Caco-2 (cell line): ENCODE measurements around the gene OVOL3. TPM values are rescaled to one million over a fixed set of nuclear protein-coding genes. Genes with fewer than 3 reads are reported as not detected.
"Not testable (repeated sequence)": the region's sequence is repeated elsewhere in the genome, so short reads cannot be mapped to it uniquely, and the experiment has no call there.

Experiments used
- BruUV-seq: library from RNA; stranded (reverse); fragments of 400-500 nt; replicated peaks from 2 replicates; lab custom pipeline; 2021; lab: Mats Ljungman, UMichigan
- CTCF ChIA-PET: fragments of 300-600 bp; sonication (Branson Sonifier 250); formaldehyde crosslinking; loops from one replicate; lab custom pipeline; 2022; ENCODE audit warnings: antibody characterized with exemption; lab: Charles Lee
- POLR2A ChIA-PET: fragments of 300-600 bp; sonication (Branson Sonifier 250); formaldehyde crosslinking; loops from one replicate; lab custom pipeline; 2022; ENCODE audit warnings: antibody characterized with exemption; lab: Charles Lee
- DNase-seq, 2 experiments: peaks; one replicate each; pipeline versions ENCODE4 v3.0.0 to v3.0.0-alpha.2; 2020 to 2022
- H3K27me3 ChIP-seq: replicated peaks from 2 replicates; pipeline ENCODE4 v1.6.0; 2011; ENCODE audit warnings: low read length; ENCODE audit not compliant: control insufficient read depth, insufficient read depth
- H3K36me3 ChIP-seq: 2 replicates; pipeline ENCODE4 v1.5.1; 2011; ENCODE audit warnings: low read length; ENCODE audit not compliant: control insufficient read depth, insufficient read depth
- H3K4me1 ChIP-seq: fragments of 250-450 bp; sonication (Bioruptor Pico); 2 replicates; pipeline ENCODE4 v1.5.1; 2020; ENCODE audit warnings: mild to moderate bottlenecking
- H3K4me3 ChIP-seq: 2 replicates; pipeline ENCODE4 v1.5.1; 2011; ENCODE audit warnings: low read depth, mild to moderate bottlenecking, control low read depth, low read length
- H3K9me3 ChIP-seq: fragments of 250-450 bp; sonication (Bioruptor Pico); 2 replicates; pipeline ENCODE4 v1.5.1; 2020; ENCODE audit warnings: mild to moderate bottlenecking, moderate library complexity
- H3K27ac Mint-ChIP-seq: one replicate; pipeline ENCODE4 v1.8.0; 2022; ENCODE audit warnings: mixed read lengths; ENCODE audit not compliant: unreplicated experiment
- H3K27me3 Mint-ChIP-seq: one replicate; pipeline ENCODE4 v1.8.0; 2022; ENCODE audit warnings: mixed read lengths; ENCODE audit not compliant: insufficient read depth, unreplicated experiment
- H3K36me3 Mint-ChIP-seq: one replicate; pipeline ENCODE4 v1.8.0; 2022; ENCODE audit warnings: mild to moderate bottlenecking, mixed read lengths; ENCODE audit not compliant: insufficient read depth, unreplicated experiment
- H3K4me1 Mint-ChIP-seq: one replicate; pipeline ENCODE4 v1.8.0; 2022; ENCODE audit warnings: low read depth, mixed read lengths; ENCODE audit not compliant: unreplicated experiment
- H3K4me3 Mint-ChIP-seq: one replicate; pipeline ENCODE4 v1.8.0; 2022; ENCODE audit warnings: mild to moderate bottlenecking, moderate library complexity, mixed read lengths; ENCODE audit not compliant: unreplicated experiment
- H3K9me3 Mint-ChIP-seq: one replicate; pipeline ENCODE4 v1.8.0; 2022; ENCODE audit warnings: mixed read lengths; ENCODE audit not compliant: unreplicated experiment
- intact Hi-C: fragments of 100-400 bp; cut with micrococcal nuclease; formaldehyde crosslinking; loops from one replicate; pipeline ENCODE4 v1.10.0; 2022; ENCODE audit not compliant: unreplicated experiment
- total RNA-seq: library from RNA; stranded (reverse); gene quantifications from 2 replicates; pipeline ENCODE4 v1.2.3, GENCODE V29; 2022
- TF ChIP-seq, protein P1 (sequence below), 2 experiments: fragments of 200-600 bp in 1 of 2; IDR thresholded peaks; 1 replicate in 1 of 2; 2 replicates in 1 of 2; pipeline versions ENCODE4 v1.5.1 to v1.8.0; 2011 to 2022; ENCODE audit warnings: antibody characterized with exemption in 1 of 2, control low read depth in 1 of 2, inconsistent platforms in 1 of 2, low read depth in 1 of 2, low read length in 1 of 2, mild to moderate bottlenecking in 1 of 2, moderate library complexity in 1 of 2; ENCODE audit not compliant: insufficient read depth in 1 of 2, severe bottlenecking in 1 of 2, unreplicated experiment in 1 of 2

OVOL3 gene
- total RNA-seq, 1 experiment from 2014 or later: not detected

DNA sequence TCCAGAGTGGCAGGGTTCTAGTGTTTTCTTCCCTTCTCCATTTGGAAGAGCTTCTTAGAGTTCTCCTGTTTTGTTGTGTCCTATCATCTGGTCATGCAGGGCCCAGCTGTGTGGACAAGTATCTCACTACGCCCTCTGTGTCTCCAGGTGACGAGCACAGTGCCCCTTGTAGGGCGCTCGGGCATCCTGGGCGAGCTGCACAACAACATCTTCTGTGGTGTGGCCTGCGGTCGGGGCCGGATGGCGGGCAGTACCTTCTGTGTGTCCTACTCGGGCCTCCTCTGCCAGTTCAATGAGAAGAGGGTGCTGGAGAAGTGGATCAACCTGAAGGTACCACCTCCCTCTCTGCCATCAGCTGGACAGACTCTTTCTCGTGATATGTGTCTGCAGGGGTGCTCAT lies 43.3 kb upstream of the OVOL3 start:
- Mint-ChIP-seq H3K27me3 (no peaks in the 10 kb centered on the region), H3K36me3 (peaks cover 83% of the 10 kb centered on the region)
- no peaks in the 10 kb centered on the region for H3K4me1 ChIP-seq

DNA sequence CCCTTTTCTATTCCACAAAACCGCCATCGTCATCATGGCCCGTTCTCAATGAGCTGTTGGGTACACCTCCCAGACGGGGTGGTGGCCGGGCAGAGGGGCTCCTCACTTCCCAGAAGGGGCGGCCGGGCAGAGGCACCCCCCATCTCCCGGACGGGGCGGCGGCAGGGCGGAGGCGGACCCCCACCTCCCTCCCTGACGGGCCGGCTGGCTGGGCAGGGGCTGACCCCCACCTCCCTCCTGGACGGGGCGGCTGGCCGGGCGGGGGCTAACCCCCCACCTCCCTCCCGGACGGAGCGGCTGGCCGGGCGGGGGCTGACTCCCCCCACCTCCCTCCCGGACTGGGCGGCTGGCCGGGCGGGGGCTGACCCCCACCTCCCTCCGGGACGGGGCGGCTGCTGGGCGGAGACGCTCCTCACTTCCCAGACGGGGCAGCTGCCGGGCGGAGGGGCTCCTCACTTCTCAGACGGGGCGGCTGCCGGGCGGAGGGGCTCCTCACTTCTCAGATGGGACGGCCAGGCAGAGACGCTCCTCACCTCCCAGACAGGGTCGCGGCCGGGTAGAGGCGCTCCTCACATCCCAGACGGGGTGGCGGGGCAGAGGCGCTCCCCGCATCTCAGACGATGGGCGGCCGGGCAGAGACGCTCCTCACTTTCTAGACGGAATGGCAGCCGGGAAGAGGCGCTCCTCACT lies 42.0 kb upstream of the OVOL3 start:
- H3K27ac Mint-ChIP-seq, POLR2A ChIA-PET, intact Hi-C loops, H3K4me1 Mint-ChIP-seq, BruUV-seq, H3K27me3 Mint-ChIP-seq, H3K9me3 Mint-ChIP-seq, H3K27me3 ChIP-seq, H3K4me3 ChIP-seq, H3K4me1 ChIP-seq, DNase-seq, H3K4me3 Mint-ChIP-seq, H3K36me3 ChIP-seq, H3K9me3 ChIP-seq, CTCF ChIA-PET: not testable (repeated sequence)
- peaks cover 78% of the 10 kb centered on the region for H3K36me3 Mint-ChIP-seq

More for the DNA sequence above, 43.3 kb upstream of the OVOL3 start:
- POLR2A ChIA-PET: no interaction called here
- Histone ChIP-seq H3K36me3 (peaks cover 2% of the 10 kb centered on the region; the same call in 1 of the 2 replicates), H3K9me3 (no peaks in the 10 kb centered on the region), H3K4me3 (no peak overlapping the region), H3K27me3 (no peaks in the 10 kb centered on the region)
- CTCF ChIA-PET: no interaction called here
- TF ChIP-seq, protein P1, sequence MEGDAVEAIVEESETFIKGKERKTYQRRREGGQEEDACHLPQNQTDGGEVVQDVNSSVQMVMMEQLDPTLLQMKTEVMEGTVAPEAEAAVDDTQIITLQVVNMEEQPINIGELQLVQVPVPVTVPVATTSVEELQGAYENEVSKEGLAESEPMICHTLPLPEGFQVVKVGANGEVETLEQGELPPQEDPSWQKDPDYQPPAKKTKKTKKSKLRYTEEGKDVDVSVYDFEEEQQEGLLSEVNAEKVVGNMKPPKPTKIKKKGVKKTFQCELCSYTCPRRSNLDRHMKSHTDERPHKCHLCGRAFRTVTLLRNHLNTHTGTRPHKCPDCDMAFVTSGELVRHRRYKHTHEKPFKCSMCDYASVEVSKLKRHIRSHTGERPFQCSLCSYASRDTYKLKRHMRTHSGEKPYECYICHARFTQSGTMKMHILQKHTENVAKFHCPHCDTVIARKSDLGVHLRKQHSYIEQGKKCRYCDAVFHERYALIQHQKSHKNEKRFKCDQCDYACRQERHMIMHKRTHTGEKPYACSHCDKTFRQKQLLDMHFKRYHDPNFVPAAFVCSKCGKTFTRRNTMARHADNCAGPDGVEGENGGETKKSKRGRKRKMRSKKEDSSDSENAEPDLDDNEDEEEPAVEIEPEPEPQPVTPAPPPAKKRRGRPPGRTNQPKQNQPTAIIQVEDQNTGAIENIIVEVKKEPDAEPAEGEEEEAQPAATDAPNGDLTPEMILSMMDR (IDR thresholded peaks at IDR 0.05; ENCODE audit: insufficient read depth in 1 of 2, low read depth in 1 of 2, low read length in 1 of 2, severe bottlenecking in 1 of 2, unreplicated experiment in 1 of 2): no peak
- no TSS peak for BruUV-seq
- Mint-ChIP-seq H3K4me3 (no peak overlapping the region), H3K4me1 (no peaks in the 10 kb centered on the region), H3K27ac (no peak overlapping the region), H3K9me3 (no peaks in the 10 kb centered on the region)
- DNase-seq: no peak
- intact Hi-C loops: no loop called here

DNA sequence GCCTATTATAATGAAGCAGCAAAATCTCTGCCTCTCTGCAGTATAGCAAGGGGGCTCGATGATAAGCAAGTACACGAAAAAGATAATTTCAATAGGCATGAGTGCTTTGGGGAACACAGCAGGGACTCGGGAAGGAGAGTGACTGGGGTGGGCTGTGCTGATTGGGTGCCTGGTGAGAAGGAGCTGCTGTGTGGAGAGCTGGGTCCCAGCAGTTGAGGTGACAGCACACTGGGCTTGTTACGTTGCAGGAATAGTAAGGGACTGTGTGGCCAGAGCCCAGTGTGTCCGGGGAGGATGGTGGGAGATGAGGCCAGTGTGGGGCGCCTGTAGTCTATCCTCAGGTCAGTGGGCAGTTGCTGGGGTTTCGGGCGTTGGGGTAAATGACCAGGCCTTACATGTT lies 38.9 kb upstream of the OVOL3 start:
- intact Hi-C loops: no loop called here
- Histone ChIP-seq H3K4me1 (no peaks in the 10 kb centered on the region), H3K9me3 (no peaks in the 10 kb centered on the region), H3K4me3 (no peak overlapping the region), H3K27me3 (no peaks in the 10 kb centered on the region), H3K36me3 (no peaks in the 10 kb centered on the region)
- no peak overlapping the region for H3K4me3 Mint-ChIP-seq
- no peaks in the 10 kb centered on the region for H3K9me3 Mint-ChIP-seq
- no peaks in the 10 kb centered on the region for H3K27me3 Mint-ChIP-seq
- POLR2A ChIA-PET: no interaction called here
- peaks cover 64% of the 10 kb centered on the region for H3K36me3 Mint-ChIP-seq
- no TSS peak for BruUV-seq
- H3K4me1 Mint-ChIP-seq: no peaks in the 10 kb centered on the region
- H3K27ac Mint-ChIP-seq: peak overlapping the region; percentile 43
- CTCF ChIA-PET: no interaction called here
- TF ChIP-seq, protein P1 (IDR thresholded peaks at IDR 0.05; ENCODE audit: insufficient read depth in 1 of 2, low read depth in 1 of 2, low read length in 1 of 2, severe bottlenecking in 1 of 2, unreplicated experiment in 1 of 2): no peak
- DNase-seq: no peak
